GM23248 (cell line): Measurements from ENCODE around the gene ARHGDIB.

Source experiments
- EZH2 ChIP-seq: fragments of 200-600 bp; sonication (generic); IDR thresholded peaks from 2 replicates; pipeline ENCODE4 v1.6.1; 2018; ENCODE audit warnings: antibody characterized with exemption, mild to moderate bottlenecking; ENCODE audit not compliant: insufficient read depth, poor library complexity, severe bottlenecking
- EZH2phosphoT487 ChIP-seq: fragments of 200-600 bp; sonication (generic); IDR thresholded peaks from 2 replicates; pipeline ENCODE4 v1.6.1; 2018; ENCODE audit warnings: antibody characterized with exemption, moderate library complexity, mild to moderate bottlenecking, low read depth; ENCODE audit not compliant: insufficient read depth

DNA sequence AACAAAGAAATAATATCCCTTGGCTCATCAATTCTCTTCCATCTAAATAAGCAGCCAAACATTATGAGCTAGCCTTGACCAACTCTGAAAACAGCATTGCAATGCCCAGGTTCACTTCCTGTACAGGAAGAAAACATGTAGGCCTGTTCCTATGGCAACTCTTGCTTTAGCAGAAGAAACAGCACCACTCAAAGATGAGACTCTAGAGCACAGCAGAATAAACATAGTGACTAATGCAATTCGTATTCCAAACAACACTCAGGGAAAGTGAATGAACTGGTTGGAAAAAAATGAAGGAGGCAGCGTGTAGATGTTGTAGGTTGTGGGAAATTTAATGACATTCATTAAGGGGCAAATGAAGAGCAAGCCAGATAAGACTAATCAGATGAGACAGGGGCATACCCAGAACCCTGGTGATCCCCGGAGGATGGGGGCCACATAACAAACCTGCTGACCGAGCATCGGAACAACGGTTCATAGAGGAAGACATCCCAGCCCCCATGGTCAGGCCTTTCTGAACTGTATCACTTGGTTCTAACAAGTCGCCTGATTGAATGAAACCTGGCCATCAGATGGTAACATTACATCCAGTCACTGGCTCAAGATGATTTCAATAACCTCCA is 9.0 kb downstream of the ARHGDIB start:
- TF ChIP-seq EZH2 (no peak), EZH2phosphoT487 (no peak)
